NCI-H1092 (cell line): ENCODE results near the gene SLIT3.

Experiments
- DNase-seq: peaks from one replicate; lab custom pipeline; 2025; lab: John Stamatoyannopoulos, UW

Gene SLIT3

GRCh38 chr5:169104937-169105494 is 195.9 kb downstream of the SLIT3 start:
- no peak for DNase-seq

- no peak for DNase-seq
These were observed 197.3 kb downstream of the SLIT3 start for GRCh38 chr5:169103586-169104181.

DNA sequence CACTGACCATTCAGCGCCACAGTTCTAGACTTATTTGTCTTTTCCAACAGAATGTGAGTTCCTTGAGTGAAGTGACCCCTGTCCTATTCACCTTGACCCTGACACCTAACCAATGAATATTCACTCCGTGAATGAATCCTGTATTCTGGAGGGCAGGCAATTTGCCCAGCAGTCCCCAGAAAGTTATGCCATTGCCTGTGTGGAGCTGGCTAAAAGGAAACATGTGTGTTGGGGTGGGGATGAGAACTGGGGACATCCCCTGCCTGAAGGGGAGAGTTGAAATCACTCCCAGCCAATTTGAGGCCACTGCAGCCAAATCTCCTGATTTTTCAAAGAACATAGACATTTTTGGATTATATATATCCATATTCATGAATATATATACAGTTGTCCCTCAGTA is 199.0 kb downstream of the SLIT3 start:
- no peak for DNase-seq

- no peak for DNase-seq
These were observed 200.2 kb downstream of the SLIT3 start for GRCh38 chr5:169100735-169101075.

DNA sequence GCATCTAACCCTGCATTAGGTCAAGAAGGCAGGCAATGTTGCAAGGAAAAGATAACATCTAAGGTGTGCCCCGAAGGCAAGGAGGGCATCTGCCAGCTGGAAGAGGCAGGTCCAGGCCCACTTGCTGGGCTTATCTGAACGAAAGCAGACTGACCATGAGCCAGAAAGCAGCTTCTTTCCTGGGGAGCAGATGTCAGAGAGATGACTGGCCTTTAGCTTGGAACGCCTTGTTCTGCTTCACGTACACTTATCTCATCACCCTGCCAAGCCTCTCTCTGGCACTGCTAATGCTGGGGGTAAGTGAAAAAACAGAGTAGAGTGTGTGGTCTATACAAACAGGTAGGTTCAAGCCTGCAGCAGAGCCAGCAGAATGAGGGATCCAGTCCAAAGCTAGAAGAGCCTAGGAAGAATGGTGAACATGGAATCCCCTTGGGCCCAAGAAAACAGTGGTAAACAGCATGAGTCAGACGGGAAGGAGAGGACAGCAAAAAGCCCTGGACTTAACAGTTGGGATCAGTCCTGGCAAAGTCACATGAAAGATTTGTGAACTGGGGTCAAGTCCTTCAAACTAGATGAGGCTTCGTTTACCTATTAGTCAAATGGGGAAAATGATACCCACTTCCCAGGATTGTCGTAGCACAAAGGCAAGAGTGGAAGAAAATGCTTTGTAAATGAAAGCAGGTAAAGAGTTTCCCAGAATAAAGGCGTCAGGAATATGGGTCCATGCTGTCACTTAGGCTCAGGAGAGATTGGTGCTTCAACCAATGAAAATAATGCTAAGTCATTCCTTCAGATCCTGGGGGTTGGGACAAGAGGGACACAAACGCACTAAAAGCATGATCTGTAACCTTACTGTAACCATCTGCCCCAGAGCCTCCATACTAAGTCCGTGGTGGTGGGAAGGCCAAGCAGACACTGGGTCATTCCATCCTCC is 200.9 kb downstream of the SLIT3 start:
- DNase-seq, result no peak

- DNase-seq, result no peak
These were observed 202.4 kb downstream of the SLIT3 start for GRCh38 chr5:169098331-169099121.

DNA sequence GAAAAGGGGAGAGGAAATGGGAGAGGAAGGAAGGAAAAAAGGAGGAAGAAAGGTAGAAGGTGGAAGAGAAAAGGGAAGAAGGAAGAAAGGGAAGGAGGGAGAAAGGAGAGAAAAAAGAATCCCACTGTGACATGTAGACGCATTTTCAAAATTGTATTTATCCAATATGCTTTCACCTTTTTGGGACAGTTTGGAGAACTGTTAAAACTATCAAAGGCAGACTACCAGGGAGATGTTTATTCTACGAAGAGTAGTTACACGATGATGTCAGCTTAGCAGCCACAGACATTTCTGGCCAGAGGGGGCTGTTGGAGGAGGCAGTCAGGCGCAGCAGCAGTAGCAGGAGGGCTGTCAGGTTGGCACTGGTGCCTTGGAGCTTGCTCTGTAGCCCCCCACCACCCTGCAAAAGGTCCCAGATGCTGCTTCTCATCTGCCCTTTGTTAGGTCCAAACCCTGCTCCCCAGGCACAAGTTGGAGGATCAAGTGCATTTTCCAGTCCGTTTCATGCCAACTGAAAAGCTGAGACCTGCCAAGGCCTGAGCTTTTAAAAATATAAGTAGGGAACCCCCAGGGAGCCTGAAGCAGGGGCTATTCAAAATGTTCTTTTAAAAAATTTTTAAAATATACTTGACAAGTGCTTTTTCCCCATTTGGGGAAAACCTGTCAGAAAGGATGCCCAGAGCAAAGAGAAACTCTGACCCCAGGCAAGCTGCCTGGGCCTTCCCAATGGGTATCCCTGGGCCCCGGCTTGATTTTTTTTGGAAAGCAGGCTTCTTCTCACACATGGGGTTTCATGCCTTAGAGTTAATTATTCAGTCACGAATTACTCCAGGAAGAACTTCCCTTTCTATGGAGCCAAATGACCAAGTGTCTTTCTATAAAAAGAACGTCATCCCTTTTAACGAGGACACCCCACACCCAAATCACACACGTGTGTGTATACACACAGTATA is 203.3 kb downstream of the SLIT3 start:
- DNase-seq, result no peak

DNA sequence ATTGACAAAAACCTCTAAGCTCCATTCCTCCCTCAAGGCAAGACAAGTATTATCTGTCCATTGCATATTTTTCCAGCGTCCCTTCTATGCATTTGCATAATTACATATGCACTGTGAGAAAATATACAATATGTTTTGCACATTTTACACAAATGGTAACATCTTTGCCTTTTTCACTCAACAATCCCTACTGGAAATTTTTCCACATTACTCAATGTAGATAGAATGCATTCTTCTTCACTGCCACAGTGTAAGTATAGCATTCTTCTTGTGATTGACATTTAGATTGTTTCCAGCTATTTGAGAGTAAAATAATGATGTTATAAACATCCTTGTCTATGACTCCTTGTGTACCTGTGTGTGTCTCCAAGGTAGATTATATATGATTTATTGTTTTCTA is 205.0 kb downstream of the SLIT3 start:
- DNase-seq, result no peak

- no peak for DNase-seq
These were observed 205.5 kb downstream of the SLIT3 start for GRCh38 chr5:169095410-169095960.

GRCh38 chr5:169094586-169095409 is 206.1 kb downstream of the SLIT3 start:
- DNase-seq, result no peak

GRCh38 chr5:169091396-169091980 is 209.5 kb downstream of the SLIT3 start:
- DNase-seq, result no peak

GRCh38 chr5:169089343-169089742 is 211.6 kb downstream of the SLIT3 start:
- DNase-seq, result no peak

DNA sequence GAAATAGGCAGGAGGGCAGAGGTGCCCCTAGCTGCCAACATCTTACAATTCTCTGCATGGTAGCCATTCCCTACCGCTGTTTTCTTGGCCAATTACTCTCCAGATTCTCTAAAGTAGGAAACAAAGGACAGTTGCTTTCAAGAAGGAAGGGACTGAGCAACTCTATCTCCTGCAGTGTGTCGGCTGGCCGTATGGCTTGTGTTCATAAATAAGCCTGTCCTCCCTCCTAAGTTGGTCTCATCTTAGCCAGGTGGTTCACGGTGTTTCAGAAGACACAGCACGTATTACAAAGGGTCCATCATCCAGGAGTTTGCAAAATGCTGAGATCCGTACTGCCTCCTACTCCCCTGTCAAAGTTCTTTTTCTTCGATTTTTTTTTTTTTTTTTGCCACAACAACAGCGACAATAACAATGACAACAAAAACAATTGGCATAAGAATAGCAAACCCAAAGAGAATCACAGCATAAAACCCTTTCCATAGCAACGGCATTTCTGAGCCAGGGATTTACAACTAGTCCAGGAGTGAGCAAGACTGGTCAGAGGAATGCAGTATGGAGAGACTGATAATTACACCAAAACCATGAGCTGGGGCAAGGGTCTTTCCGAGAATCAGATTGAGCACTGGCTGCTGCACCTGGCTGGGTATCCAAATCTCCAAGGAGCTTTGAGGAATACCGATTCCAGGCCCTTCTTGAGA is 212.8 kb downstream of the SLIT3 start:
- no peak for DNase-seq

- no peak for DNase-seq
These were observed 215.3 kb downstream of the SLIT3 start for GRCh38 chr5:169085636-169086035.

GRCh38 chr5:169085212-169085611 is 215.7 kb downstream of the SLIT3 start:
- DNase-seq, result no peak

DNA sequence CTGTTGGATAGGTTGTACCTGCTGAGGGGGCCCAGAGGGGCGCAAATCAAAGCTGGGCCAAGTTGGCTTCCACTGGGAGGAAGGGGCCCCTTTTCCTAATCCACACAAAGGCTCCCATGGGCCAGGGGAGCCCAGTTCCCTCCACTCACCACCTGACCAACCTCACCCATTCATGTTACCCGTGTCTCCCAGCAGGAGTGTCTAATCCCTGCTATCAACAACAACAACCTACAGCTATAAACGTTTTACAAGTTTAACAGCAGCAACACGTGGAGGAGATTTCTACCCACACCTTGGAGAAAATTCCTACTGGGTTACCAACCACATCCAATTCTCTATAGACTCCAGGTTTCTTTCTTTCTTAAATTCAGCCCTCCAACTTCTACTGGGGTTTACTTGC is 216.2 kb downstream of the SLIT3 start:
- no peak for DNase-seq

- DNase-seq, result no peak
These were observed 217.4 kb downstream of the SLIT3 start for GRCh38 chr5:169083394-169084018.

DNA sequence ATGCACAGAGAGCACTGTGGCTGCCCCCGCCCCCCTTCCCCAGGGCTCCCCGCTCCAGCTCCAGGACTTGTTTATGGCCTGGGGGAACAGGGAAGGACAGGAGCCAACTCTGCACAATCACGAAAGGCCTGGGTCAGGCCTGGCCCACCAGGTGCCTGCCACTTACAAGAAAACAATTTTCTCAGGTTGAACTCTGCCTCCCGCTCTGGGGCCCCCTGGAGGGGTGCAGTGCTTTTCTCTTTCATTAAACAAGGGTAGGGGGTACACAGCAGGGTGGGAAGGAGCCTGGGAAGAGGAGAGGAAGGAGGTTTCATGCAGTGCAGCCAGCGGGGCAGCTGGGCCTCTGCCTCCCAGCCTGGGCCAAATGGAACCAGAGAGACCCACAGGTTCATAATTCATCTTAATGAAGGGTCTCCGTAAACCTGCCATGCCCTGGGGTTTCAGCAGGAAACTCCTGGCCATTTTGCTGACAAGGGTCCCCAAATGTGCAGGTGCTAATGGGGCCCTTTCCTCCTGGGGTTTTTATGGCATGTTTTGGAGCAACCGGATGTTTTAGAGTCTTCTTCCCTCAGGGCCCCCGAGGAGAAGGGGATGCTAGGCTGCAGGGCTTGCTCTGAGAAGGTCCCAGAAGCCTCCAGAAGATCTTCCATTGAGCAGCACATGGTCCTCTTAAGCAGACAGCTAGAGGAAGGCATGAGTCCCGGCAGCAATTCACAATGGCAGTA is 219.8 kb downstream of the SLIT3 start:
- no peak for DNase-seq
